ENCODE data around the gene BABAM2. TPM values are rescaled to one million over a fixed set of nuclear protein-coding genes. Genes with fewer than 3 reads are reported as not detected.
"Not testable (repeated sequence)": the region's sequence is repeated elsewhere in the genome, so short reads cannot be mapped to it uniquely, and the experiment has no call there.

Gene BABAM2
- total RNA-seq, 1 experiment from 2014 or later: 27.1 TPM

GRCh38 chr2:27878825-27879224, 11.7 kb upstream of the BABAM2 start:
- H3K4me1 ChIP-seq (ENCODE audit: insufficient read depth, low read length): no peaks in the 10 kb centered on the region
- no peak overlapping the region for H3K56ac ChIP-seq (ENCODE audit: insufficient read length, low read depth, low read length)
- no peak overlapping the region for H3K4me3 Mint-ChIP-seq
- WGBS (ENCODE audit: extremely low coverage, insufficient read length, low lambda C conversion rate): no CpG with 5 or more reads among the region's 2 CpGs
- H3K27me3 Mint-ChIP-seq (ENCODE audit: low read depth): peaks cover 4% of the 10 kb centered on the region
- no peak overlapping the region for H4K5ac ChIP-seq (ENCODE audit: insufficient read length, low read depth, low read length)
- H3K9me3 Mint-ChIP-seq: peaks cover 5 to 6% of the 10 kb centered on the region in 2 experiments
- H3T11ph ChIP-seq (ENCODE audit: low read length): no peak overlapping the region
- no peak overlapping the region for H2BK15ac ChIP-seq (ENCODE audit: low read depth, low read length)
- no peak overlapping the region for H3K27ac Mint-ChIP-seq
- H4K91ac ChIP-seq (ENCODE audit: insufficient read length, low read depth, low read length): no peak overlapping the region
- H3K4ac ChIP-seq (ENCODE audit: low read depth, low read length): no peak overlapping the region
- no peaks in the 10 kb centered on the region for H3K27me3 ChIP-seq (ENCODE audit: insufficient read depth, low read length)
- H3K23ac ChIP-seq (ENCODE audit: insufficient read length, low read depth, low read length): no peak overlapping the region
- H3K79me1 ChIP-seq (ENCODE audit: insufficient read depth, low read depth, low read length, poor library complexity, severe bottlenecking): no peaks in the 10 kb centered on the region
- DNase-seq: no peak
- H3K36me3 Mint-ChIP-seq (ENCODE audit: insufficient read depth in 1 of 3, low read depth in 3 of 3): no peaks in the 10 kb centered on the region
- no peaks in the 10 kb centered on the region for H3K79me2 ChIP-seq (ENCODE audit: insufficient read depth, low read length)
- no peaks in the 10 kb centered on the region for H3K4me1 Mint-ChIP-seq
- no peak overlapping the region for H2BK5ac ChIP-seq (ENCODE audit: insufficient read length, low read length)
- H3K27ac ChIP-seq (ENCODE audit: insufficient read length, low read depth, low read length): no peak overlapping the region
- no peak overlapping the region for H2BK12ac ChIP-seq (ENCODE audit: insufficient read length, low read depth, low read length)
- H3K4me2 ChIP-seq (ENCODE audit: insufficient read depth, insufficient read length, low read length): no peak overlapping the region
- no peak overlapping the region for H2AK5ac ChIP-seq (ENCODE audit: insufficient read length, low read length)
- no peak overlapping the region for H2BK20ac ChIP-seq (ENCODE audit: low read depth, low read length, poor library complexity, severe bottlenecking)
- no peak overlapping the region for H2AFZ ChIP-seq (ENCODE audit: low read length)
- no peak overlapping the region for H3K14ac ChIP-seq (ENCODE audit: insufficient read depth, low read length)
- H3K9me3 ChIP-seq (ENCODE audit: control insufficient read depth, low read depth, low read length): no peaks in the 10 kb centered on the region
- H4K8ac ChIP-seq (replicated peaks; ENCODE audit: insufficient read length, low read depth, low read length): no peak overlapping the region
- no peaks in the 10 kb centered on the region for H3K23me2 ChIP-seq (ENCODE audit: insufficient read length, low read depth, low read length, poor library complexity, severe bottlenecking)
- H3K9ac ChIP-seq (ENCODE audit: extremely low read depth, insufficient read length, low read length): no peak overlapping the region
- H2BK120ac ChIP-seq (ENCODE audit: low read depth, low read length, poor library complexity, severe bottlenecking): no peak overlapping the region
- H3K18ac ChIP-seq (ENCODE audit: insufficient read length, low read depth, low read length): no peak overlapping the region
- H4K20me1 ChIP-seq (ENCODE audit: control insufficient read depth, insufficient read depth, insufficient read length): no peaks in the 10 kb centered on the region
- TF ChIP-seq CTCF (conservative IDR thresholded peaks at IDR 0.05): no peak

GRCh38 chr2:27881815-27882583, 8.5 kb upstream of the BABAM2 start:
- H3K27ac Mint-ChIP-seq; H3K56ac ChIP-seq (ENCODE audit: insufficient read length, low read depth, low read length); H3K4me2 ChIP-seq (ENCODE audit: insufficient read depth, insufficient read length, low read length); H4K91ac ChIP-seq (ENCODE audit: insufficient read length, low read depth, low read length); H2AFZ ChIP-seq (ENCODE audit: low read length); H3K14ac ChIP-seq (ENCODE audit: insufficient read depth, low read length); H3K4me3 Mint-ChIP-seq; H3K27me3 ChIP-seq (ENCODE audit: insufficient read depth, low read length); H2BK5ac ChIP-seq (ENCODE audit: insufficient read length, low read length); H2AK5ac ChIP-seq (ENCODE audit: insufficient read length, low read length); H4K8ac ChIP-seq (replicated peaks; ENCODE audit: insufficient read length, low read depth, low read length); H3K9me3 Mint-ChIP-seq; H3K9ac ChIP-seq (ENCODE audit: extremely low read depth, insufficient read length, low read length); H3K18ac ChIP-seq (ENCODE audit: insufficient read length, low read depth, low read length); H3K27ac ChIP-seq (ENCODE audit: insufficient read length, low read depth, low read length); H3K9me3 ChIP-seq (ENCODE audit: control insufficient read depth, low read depth, low read length); H3K79me2 ChIP-seq (ENCODE audit: insufficient read depth, low read length); H3K27me3 Mint-ChIP-seq (ENCODE audit: low read depth); H2BK15ac ChIP-seq (ENCODE audit: low read depth, low read length); H2BK20ac ChIP-seq (ENCODE audit: low read depth, low read length, poor library complexity, severe bottlenecking); H3K23me2 ChIP-seq (ENCODE audit: insufficient read length, low read depth, low read length, poor library complexity, severe bottlenecking); H3K4ac ChIP-seq (ENCODE audit: low read depth, low read length); H3K79me1 ChIP-seq (ENCODE audit: insufficient read depth, low read depth, low read length, poor library complexity, severe bottlenecking); DNase-seq; H2BK12ac ChIP-seq (ENCODE audit: insufficient read length, low read depth, low read length); H3K23ac ChIP-seq (ENCODE audit: insufficient read length, low read depth, low read length); H4K5ac ChIP-seq (ENCODE audit: insufficient read length, low read depth, low read length); H3T11ph ChIP-seq (ENCODE audit: low read length); H3K36me3 Mint-ChIP-seq (ENCODE audit: insufficient read depth in 1 of 3, low read depth in 3 of 3); H3K4me1 Mint-ChIP-seq; H3K4me1 ChIP-seq (ENCODE audit: insufficient read depth, low read length); H4K20me1 ChIP-seq (ENCODE audit: control insufficient read depth, insufficient read depth, insufficient read length); H2BK120ac ChIP-seq (ENCODE audit: low read depth, low read length, poor library complexity, severe bottlenecking): not testable (repeated sequence)
- no CpG with 5 or more reads among the region's 4 CpGs for WGBS (ENCODE audit: extremely low coverage, insufficient read length, low lambda C conversion rate)

Measured in H9 (cell line).